Mammary epithelial cell (primary cell): ENCODE data around the gene IL36G.

ENCODE experiments used
- EZH2 ChIP-seq: IDR thresholded peaks from 2 replicates; pipeline ENCODE4 v1.6.1; 2012; ENCODE audit warnings: low read length, inconsistent platforms, borderline replicate concordance
- TF ChIP-seq, protein P1 (sequence below), 2 donors: IDR thresholded peaks in 1 of 2; conservative IDR thresholded peaks in 1 of 2; 2 replicates each; pipeline ENCODE4 v1.5.1; 2011 to 2012; ENCODE audit warnings: inconsistent platforms in 2 of 2, low read length in 2 of 2, mild to moderate bottlenecking in 2 of 2, control low read depth in 1 of 2, low read depth in 1 of 2; ENCODE audit not compliant: insufficient read depth in 1 of 2; ENCODE audit errors: extremely low read depth in 1 of 2

DNA sequence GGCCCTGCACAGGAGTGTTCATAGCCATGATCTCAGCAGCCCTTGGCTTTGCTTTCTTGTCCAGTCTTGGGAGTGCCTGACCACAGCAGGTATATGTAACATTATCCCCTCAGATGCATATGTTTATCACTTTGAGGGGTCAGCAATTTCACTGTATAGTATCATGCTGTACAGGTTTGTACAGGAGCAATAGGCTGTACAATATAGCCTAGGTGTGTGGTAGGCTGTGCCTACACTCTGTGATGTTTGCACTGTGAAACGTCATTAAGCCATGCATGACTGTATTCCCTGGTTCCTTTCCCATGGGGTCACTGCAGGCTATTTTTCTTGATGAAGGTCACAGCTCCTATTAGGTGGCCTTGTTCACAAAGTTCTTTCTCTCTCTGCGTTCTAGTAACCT is 4.7 kb upstream of the IL36G start:
- TF ChIP-seq, protein P1, sequence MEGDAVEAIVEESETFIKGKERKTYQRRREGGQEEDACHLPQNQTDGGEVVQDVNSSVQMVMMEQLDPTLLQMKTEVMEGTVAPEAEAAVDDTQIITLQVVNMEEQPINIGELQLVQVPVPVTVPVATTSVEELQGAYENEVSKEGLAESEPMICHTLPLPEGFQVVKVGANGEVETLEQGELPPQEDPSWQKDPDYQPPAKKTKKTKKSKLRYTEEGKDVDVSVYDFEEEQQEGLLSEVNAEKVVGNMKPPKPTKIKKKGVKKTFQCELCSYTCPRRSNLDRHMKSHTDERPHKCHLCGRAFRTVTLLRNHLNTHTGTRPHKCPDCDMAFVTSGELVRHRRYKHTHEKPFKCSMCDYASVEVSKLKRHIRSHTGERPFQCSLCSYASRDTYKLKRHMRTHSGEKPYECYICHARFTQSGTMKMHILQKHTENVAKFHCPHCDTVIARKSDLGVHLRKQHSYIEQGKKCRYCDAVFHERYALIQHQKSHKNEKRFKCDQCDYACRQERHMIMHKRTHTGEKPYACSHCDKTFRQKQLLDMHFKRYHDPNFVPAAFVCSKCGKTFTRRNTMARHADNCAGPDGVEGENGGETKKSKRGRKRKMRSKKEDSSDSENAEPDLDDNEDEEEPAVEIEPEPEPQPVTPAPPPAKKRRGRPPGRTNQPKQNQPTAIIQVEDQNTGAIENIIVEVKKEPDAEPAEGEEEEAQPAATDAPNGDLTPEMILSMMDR (conservative IDR thresholded peaks at IDR 0.05 in 1 of 2, IDR thresholded peaks at IDR 0.05 in 1 of 2; ENCODE audit: extremely low read depth in 1 of 2, insufficient read depth in 1 of 2, low read depth in 1 of 2, low read length in 2 of 2) = no peak
- no peak for TF ChIP-seq EZH2
